Measurements from ENCODE around the gene SLAMF9. TPM values are rescaled to one million over a fixed set of nuclear protein-coding genes. Genes with fewer than 3 reads are reported as not detected.

The SLAMF9 gene
- total and polyA plus RNA-seq, 2 of the 8 experiments (the other 6 are each of a cell fraction or from before 2014, with no cell fraction given), result not detected

DNA sequence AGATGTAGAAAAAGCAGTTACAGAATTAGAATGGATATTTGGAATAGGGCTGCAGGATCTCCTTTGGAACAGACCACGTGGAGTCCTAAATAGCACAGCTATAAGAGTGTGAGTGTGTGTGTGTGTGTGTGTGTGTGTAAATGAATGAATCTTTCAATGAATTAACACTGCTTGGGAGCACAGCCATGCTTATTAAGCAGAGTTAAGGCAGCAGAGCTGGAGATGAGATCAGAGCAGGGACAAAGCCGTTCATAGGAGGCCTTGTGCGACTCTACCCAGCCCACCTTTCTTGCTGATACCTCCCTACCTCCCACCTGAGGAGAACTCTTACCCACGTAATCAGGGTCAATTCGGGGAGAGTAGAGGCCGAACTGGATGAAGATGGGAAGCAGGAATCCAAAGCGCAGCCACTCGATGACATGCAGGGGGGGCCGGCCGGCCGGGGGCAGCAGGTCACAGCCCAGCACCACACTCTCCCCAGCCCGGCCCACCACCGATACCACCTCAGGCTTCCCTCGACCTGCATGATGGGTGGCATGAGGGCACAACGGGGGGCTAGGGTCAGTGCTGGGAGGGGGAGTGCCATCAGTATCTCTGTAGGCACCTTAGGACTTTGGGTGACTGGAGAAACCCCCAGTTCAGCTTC is 11.3 kb downstream of the SLAMF9 start (continued):
- TF ChIP-seq CTBP2 (IDR thresholded peaks at IDR 0.05; ENCODE audit: borderline replicate concordance, insufficient read depth, insufficient read length, low read length), result no peak
- TF ChIP-seq SP1 (IDR thresholded peaks at IDR 0.05; ENCODE audit: low read depth, low read length), result no peak
- no peak for TF ChIP-seq POLR2A (IDR thresholded peaks at IDR 0.05; ENCODE audit: control extremely low read depth in 1 of 2, low read depth in 2 of 2, low read length in 2 of 2)

Data from H1 (cell line).